Measurements from ENCODE around the gene IP6K3.

Gene IP6K3, protein sequence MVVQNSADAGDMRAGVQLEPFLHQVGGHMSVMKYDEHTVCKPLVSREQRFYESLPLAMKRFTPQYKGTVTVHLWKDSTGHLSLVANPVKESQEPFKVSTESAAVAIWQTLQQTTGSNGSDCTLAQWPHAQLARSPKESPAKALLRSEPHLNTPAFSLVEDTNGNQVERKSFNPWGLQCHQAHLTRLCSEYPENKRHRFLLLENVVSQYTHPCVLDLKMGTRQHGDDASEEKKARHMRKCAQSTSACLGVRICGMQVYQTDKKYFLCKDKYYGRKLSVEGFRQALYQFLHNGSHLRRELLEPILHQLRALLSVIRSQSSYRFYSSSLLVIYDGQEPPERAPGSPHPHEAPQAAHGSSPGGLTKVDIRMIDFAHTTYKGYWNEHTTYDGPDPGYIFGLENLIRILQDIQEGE

DNA sequence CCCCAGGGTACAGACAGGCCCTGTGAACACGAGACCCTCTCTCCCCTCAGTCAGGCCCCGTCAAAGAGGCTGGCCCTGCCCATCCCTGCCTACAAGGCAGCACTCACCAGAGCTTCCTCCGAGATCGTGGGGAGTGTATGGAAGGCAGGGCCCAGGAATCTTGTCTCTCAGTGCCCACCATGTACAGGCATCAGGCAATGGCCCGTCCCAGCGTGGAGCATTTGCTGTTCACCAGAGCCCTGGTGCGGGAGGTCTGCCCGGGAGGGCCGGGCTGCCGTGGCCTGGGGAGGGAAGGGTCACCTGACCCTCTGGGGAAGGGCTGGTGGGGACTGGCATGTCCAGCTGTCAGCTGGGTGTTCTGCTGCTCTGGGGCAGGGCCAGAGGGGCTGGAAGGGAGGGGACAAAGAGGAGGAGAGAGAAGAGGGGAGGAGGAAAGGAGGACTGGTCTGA is at the start of gene IP6K3:
Gene IP6K3 (minus strand): TSS at position 255 of the 450 bp plus-strand sequence. CDS start 11,429 bp downstream, outside the sequence.
- DNase-seq (ENCODE audit: low read depth, low spot score): no peak
- TF ChIP-seq, protein P1, sequence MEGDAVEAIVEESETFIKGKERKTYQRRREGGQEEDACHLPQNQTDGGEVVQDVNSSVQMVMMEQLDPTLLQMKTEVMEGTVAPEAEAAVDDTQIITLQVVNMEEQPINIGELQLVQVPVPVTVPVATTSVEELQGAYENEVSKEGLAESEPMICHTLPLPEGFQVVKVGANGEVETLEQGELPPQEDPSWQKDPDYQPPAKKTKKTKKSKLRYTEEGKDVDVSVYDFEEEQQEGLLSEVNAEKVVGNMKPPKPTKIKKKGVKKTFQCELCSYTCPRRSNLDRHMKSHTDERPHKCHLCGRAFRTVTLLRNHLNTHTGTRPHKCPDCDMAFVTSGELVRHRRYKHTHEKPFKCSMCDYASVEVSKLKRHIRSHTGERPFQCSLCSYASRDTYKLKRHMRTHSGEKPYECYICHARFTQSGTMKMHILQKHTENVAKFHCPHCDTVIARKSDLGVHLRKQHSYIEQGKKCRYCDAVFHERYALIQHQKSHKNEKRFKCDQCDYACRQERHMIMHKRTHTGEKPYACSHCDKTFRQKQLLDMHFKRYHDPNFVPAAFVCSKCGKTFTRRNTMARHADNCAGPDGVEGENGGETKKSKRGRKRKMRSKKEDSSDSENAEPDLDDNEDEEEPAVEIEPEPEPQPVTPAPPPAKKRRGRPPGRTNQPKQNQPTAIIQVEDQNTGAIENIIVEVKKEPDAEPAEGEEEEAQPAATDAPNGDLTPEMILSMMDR (IDR thresholded peaks at IDR 0.05; ENCODE audit: low read depth, low read length): no peak
- in situ Hi-C loops (cut with HindIII; ENCODE audit: low sequenced_read_pairs): no loop called here
- no peak within 1 kb of the TSS for H3K4me3 ChIP-seq (ENCODE audit: low read depth, low read length)

DNA sequence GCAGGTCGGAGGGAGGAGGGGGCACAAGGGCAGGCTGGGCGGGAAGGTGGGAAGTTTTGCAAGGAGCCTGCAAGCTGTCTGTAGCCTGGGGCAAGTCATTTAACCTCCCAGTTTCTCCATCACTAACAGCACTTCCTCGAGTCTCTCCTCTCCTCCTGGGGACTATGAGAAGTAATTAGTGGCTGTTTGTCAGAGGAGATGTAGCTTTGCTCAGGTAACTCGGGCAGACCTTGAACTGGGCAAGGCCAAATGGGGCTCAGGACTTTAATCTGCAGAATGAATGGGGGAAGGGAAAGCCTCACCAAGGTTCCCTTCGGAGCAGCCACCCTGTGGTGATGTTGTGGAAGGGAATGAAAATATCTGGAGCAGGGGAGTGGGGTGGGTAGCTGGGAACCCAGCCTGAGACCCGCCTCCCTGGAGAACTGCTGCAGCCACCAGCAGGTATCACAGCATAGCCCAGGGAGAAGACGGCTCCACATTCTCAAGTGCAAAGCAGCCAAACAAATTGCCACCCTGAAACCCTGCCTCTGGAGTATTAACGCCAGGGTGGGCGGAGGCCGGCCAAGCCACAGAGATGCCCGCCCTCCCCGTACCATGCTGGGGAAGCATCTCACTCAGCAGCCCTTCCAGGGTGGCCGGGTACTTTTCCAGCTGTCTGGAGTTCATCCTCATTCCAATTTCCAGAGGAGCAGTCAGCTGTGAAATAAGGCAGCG is 48.4 kb upstream of the IP6K3 start:
- no peak for DNase-seq (ENCODE audit: low read depth, low spot score)
- H3K4me3 ChIP-seq (ENCODE audit: low read depth, low read length): no peak overlapping the region
- TF ChIP-seq, protein P1 (IDR thresholded peaks at IDR 0.05; ENCODE audit: low read depth, low read length): no peak
- in situ Hi-C loops (cut with HindIII; ENCODE audit: low sequenced_read_pairs): no loop called here

DNA sequence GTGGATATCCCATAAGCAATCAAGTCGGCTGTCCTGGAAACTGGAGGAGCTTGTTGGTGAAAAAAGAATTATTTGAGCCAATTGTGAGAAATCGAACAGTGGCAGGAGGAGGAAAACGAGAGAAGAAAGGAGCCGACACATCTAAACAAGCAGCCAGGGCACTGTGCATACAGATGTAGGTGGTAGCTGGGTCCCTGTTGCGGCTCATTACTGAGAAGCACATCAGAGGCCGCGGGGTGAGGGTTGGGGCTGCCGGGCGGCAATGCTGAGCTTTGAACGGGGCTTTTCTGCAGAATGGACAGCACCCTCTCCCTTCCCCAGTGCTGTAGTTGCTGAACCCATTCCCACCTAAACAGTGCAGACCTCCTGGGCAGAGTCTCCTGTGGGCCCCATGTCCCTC is 46.3 kb upstream of the IP6K3 start:
- H3K4me3 ChIP-seq (ENCODE audit: low read depth, low read length): no peak overlapping the region
- TF ChIP-seq, protein P1 (IDR thresholded peaks at IDR 0.05; ENCODE audit: low read depth, low read length): no peak
- DNase-seq (ENCODE audit: low read depth, low spot score): no peak
- in situ Hi-C loops (cut with HindIII; ENCODE audit: low sequenced_read_pairs): no loop called here

DNA sequence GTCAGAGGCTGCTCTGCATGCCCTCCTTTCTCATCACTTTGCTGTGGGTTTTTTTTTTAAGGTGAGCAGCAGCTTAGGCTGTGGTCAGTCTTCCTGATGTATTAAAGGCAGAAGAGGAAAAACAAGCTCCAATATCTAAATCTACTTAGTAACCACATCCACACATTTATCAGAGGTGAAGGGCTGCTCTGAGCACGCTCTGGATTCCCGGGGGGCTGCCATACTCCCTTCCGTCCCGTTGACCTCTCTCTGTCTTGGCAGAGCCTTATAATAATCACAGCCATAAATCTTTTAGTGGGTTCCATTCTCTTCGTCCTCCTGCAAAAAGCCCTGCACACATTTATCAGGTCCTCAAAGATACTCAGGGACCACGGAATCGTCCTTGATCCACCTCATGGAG is 44.9 kb upstream of the IP6K3 start:
- in situ Hi-C loops (cut with HindIII; ENCODE audit: low sequenced_read_pairs): no loop called here
- TF ChIP-seq, protein P1 (IDR thresholded peaks at IDR 0.05; ENCODE audit: low read depth, low read length): no peak
- no peak for DNase-seq (ENCODE audit: low read depth, low spot score)
- H3K4me3 ChIP-seq (ENCODE audit: low read depth, low read length): no peak overlapping the region

DNA sequence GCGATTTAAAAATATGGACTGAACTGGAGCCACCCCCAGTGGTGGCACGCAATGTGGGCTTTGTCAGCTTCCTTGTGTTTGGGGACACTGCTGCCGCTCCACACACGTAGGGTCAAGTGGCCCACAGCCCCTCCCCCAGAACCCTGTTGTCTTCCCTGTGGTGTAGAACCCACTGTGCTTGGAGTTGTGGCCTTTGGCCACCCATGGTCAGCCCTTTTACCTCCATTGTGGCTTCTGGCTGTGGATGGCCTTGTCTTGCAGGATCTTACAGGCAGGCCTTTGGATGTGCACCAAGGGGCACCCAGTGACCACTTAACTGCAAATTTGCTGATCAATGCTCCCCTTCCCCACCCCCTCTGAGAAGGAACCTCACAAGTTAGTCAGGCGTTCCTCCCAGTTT is 44.2 kb upstream of the IP6K3 start:
- no peak for DNase-seq (ENCODE audit: low read depth, low spot score)
- TF ChIP-seq, protein P1 (IDR thresholded peaks at IDR 0.05; ENCODE audit: low read depth, low read length): no peak
- no peak overlapping the region for H3K4me3 ChIP-seq (ENCODE audit: low read depth, low read length)
- in situ Hi-C loops (cut with HindIII; ENCODE audit: low sequenced_read_pairs): no loop called here

DNA sequence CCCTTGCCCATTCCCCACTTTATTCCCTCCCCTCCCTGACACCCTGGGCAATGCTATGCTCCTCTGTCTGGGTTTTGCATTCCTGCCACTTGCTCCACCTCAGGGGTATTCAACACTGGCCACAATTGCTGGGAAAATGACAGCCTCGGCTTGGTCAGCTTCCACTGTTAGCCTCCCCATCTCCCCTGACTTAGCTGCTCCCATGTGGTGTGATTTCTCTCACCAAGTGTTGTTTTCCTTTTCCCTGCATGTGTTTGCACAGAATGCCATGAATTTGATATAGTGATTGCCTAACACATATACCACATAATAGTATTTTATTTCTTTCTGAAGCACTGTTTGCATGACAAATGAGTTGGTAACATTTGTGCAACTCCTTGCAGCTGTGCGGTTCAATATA is 43.7 kb upstream of the IP6K3 start:
- no peak overlapping the region for H3K4me3 ChIP-seq (ENCODE audit: low read depth, low read length)
- no peak for DNase-seq (ENCODE audit: low read depth, low spot score)
- in situ Hi-C loops (cut with HindIII; ENCODE audit: low sequenced_read_pairs): no loop called here
- TF ChIP-seq, protein P1 (IDR thresholded peaks at IDR 0.05; ENCODE audit: low read depth, low read length): no peak
